ENCODE results near the gene TSSK3.
"Not testable (repeated sequence)": the region's sequence is repeated elsewhere in the genome, so short reads cannot be mapped to it uniquely, and the experiment has no call there.

The TSSK3 gene

GRCh38 chr1:32338637-32339145, 23.6 kb upstream of the TSSK3 start:
- no peak for DNase-seq

- no peak for DNase-seq
These were observed 22.9 kb upstream of the TSSK3 start for GRCh38 chr1:32339363-32339978.

- no peak for DNase-seq
These were observed 21.1 kb upstream of the TSSK3 start for GRCh38 chr1:32341186-32341757.

GRCh38 chr1:32341971-32342370, 20.4 kb upstream of the TSSK3 start:
- no peak for DNase-seq

GRCh38 chr1:32342704-32343103, 19.6 kb upstream of the TSSK3 start:
- DNase-seq: no peak

GRCh38 chr1:32345289-32345827, 17.0 kb upstream of the TSSK3 start:
- peak; percentile 28 for DNase-seq

GRCh38 chr1:32346532-32347157, 15.7 kb upstream of the TSSK3 start:
- DNase-seq: no peak

- DNase-seq: no peak
These were observed 13.1 kb upstream of the TSSK3 start for GRCh38 chr1:32349211-32349708.

GRCh38 chr1:32350785-32351398, 11.4 kb upstream of the TSSK3 start:
- no peak for DNase-seq

- peak; percentile 87 for DNase-seq
These were observed 10.7 kb upstream of the TSSK3 start for GRCh38 chr1:32351399-32352238.

GRCh38 chr1:32352239-32352745, 10.0 kb upstream of the TSSK3 start:
- no peak for DNase-seq

GRCh38 chr1:32352831-32353383, 9.4 kb upstream of the TSSK3 start:
- no peak for DNase-seq

- DNase-seq: no peak
These were observed 8.9 kb upstream of the TSSK3 start for GRCh38 chr1:32353431-32353830.

- DNase-seq: no peak
These were observed 8.3 kb upstream of the TSSK3 start for GRCh38 chr1:32353886-32354570.

- not testable (repeated sequence) for DNase-seq
These were observed 6.6 kb upstream of the TSSK3 start for GRCh38 chr1:32355778-32356177.

- no peak for DNase-seq
These were observed 5.9 kb upstream of the TSSK3 start for GRCh38 chr1:32356478-32356877.

- DNase-seq: no peak
These were observed 4.7 kb upstream of the TSSK3 start for GRCh38 chr1:32357614-32358013.

GRCh38 chr1:32358435-32358834, 3.9 kb upstream of the TSSK3 start:
- DNase-seq: no peak

GRCh38 chr1:32361308-32361673, 1.0 kb upstream of the TSSK3 start:
- DNase-seq: no peak

GRCh38 chr1:32361674-32362473, 465 bp upstream of the TSSK3 start:
- no peak for DNase-seq

- no peak for DNase-seq
These were observed 1.4 kb downstream of the TSSK3 start for GRCh38 chr1:32363713-32364112.
